ENCODE data around the gene IL20. TPM values are rescaled to one million over a fixed set of nuclear protein-coding genes. Genes with fewer than 3 reads are reported as not detected.
A peak's percentile ranks its signal among the peaks of the same experiment; 100 is the strongest.

Gene IL20
- total RNA-seq, 4 donors from 2014 or later: not detected

- intact Hi-C loops (cut with DNase I; ENCODE audit: low total_unique reads): no loop called here
- DNase-seq (ENCODE audit: low spot score in 2 of 2): peak in 1 of 2 donors; percentile 43
These were observed 10.9 kb upstream of the IL20 start for GRCh38 chr1:206854401-206855129.

DNA sequence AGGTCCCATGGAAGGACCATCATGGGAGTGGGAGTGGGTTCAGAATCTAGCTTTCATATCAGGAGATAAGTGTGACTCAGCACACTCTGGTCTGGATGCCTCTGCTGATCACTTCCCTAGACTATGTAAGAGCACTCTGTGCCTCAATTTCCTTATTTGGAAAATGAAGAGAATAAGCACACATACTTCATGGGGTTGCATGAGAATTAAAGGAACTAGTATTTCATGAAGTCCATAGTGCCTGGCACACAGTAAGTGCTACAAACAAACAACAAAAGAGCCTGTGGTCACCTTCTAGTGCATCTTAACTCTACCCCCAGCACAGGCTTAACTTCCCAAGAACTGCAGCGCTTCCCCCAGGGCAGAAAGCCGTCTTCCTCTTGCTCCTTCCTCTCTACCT is 9.6 kb upstream of the IL20 start:
- no peak overlapping the region for H3K4me3 ChIP-seq (ENCODE audit: low read depth, poor library complexity, severe bottlenecking)
- TF ChIP-seq POLR2A (IDR thresholded peaks at IDR 0.05): no peak
- TF ChIP-seq, protein P1, sequence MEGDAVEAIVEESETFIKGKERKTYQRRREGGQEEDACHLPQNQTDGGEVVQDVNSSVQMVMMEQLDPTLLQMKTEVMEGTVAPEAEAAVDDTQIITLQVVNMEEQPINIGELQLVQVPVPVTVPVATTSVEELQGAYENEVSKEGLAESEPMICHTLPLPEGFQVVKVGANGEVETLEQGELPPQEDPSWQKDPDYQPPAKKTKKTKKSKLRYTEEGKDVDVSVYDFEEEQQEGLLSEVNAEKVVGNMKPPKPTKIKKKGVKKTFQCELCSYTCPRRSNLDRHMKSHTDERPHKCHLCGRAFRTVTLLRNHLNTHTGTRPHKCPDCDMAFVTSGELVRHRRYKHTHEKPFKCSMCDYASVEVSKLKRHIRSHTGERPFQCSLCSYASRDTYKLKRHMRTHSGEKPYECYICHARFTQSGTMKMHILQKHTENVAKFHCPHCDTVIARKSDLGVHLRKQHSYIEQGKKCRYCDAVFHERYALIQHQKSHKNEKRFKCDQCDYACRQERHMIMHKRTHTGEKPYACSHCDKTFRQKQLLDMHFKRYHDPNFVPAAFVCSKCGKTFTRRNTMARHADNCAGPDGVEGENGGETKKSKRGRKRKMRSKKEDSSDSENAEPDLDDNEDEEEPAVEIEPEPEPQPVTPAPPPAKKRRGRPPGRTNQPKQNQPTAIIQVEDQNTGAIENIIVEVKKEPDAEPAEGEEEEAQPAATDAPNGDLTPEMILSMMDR (IDR thresholded peaks at IDR 0.05): no peak
- DNase-seq (ENCODE audit: low spot score in 2 of 2): peak in 1 of 2 donors; percentile 20
- intact Hi-C loops (cut with DNase I; ENCODE audit: low total_unique reads): no loop called here
- 75 to 89% methylated on average over 2 of the region's 2 CpGs for WGBS, 2 donors

More at GRCh38 chr1:206854401-206855129, 10.9 kb upstream of the IL20 start:
- TF ChIP-seq, protein P1 (IDR thresholded peaks at IDR 0.05): no peak
- no peak for TF ChIP-seq POLR2A (IDR thresholded peaks at IDR 0.05)
- 87% methylated on average over 3 of the region's 3 CpGs for WGBS, 2 donors
- H3K4me3 ChIP-seq (ENCODE audit: low read depth, poor library complexity, severe bottlenecking): no peak overlapping the region

- TF ChIP-seq, protein P1 (IDR thresholded peaks at IDR 0.05): no peak
- TF ChIP-seq POLR2A (IDR thresholded peaks at IDR 0.05): no peak
- 89 to 94% methylated on average over 5 of the region's 5 CpGs for WGBS, 2 donors
- peak in 1 of 2 donors; percentile 63 for DNase-seq (ENCODE audit: low spot score in 2 of 2)
- intact Hi-C loops (cut with DNase I; ENCODE audit: low total_unique reads): no loop called here
- no peak overlapping the region for H3K4me3 ChIP-seq (ENCODE audit: low read depth, poor library complexity, severe bottlenecking)
These were observed 8.6 kb upstream of the IL20 start for GRCh38 chr1:206856674-206857464.

- H3K4me3 ChIP-seq (ENCODE audit: low read depth, poor library complexity, severe bottlenecking): no peak overlapping the region
- WGBS, 2 donors: 40 to 44% methylated on average over 5 of the region's 5 CpGs
- intact Hi-C loops (cut with DNase I; ENCODE audit: low total_unique reads): no loop called here
- DNase-seq (ENCODE audit: low spot score in 2 of 2): peak; percentile 22 to 59
- TF ChIP-seq POLR2A (IDR thresholded peaks at IDR 0.05): no peak
- TF ChIP-seq, protein P1 (IDR thresholded peaks at IDR 0.05): no peak
These were observed 6.3 kb upstream of the IL20 start for GRCh38 chr1:206859082-206859521.

DNA sequence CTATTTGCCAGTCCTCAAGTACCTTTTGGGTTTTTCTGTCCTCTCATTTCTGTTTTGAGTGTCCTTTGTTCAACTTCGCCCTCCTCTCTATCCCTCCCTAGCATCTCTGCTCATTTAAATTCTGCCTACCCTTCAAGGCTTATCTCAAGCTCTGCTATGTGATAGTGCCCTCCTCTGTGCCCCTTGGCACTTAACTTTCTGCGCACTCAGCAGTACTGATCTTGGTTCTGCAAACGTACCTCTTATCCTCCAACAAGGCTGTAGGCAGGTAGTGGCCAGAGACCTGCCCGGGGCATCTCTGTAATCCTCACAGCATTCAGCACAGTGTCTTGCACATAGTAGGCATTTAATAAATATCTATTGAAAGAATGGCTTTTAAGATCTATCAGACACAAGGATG is 5.3 kb upstream of the IL20 start:
- no peak for DNase-seq (ENCODE audit: low spot score in 2 of 2)
- intact Hi-C loops (cut with DNase I; ENCODE audit: low total_unique reads): no loop called here
- no peak overlapping the region for H3K4me3 ChIP-seq (ENCODE audit: low read depth, poor library complexity, severe bottlenecking)
- 88 to 89% methylated on average over 4 of the region's 4 CpGs for WGBS, 2 donors
- TF ChIP-seq, protein P1 (IDR thresholded peaks at IDR 0.05): no peak
- no peak for TF ChIP-seq POLR2A (IDR thresholded peaks at IDR 0.05)
